ENCODE results near the gene MAST1. TPM values are rescaled to one million over a fixed set of nuclear protein-coding genes. Genes with fewer than 3 reads are reported as not detected.

Gene MAST1
- total RNA-seq, 2 experiments from 2014 or later, result 0.22 to 0.60 TPM

- Mint-ChIP-seq H3K36me3 (ENCODE audit: low read depth) (peaks cover 7% of the 10 kb centered on the region), H3K27me3 (peaks cover 7% of the 10 kb centered on the region), H3K4me1 (ENCODE audit: low read depth) (peaks cover 15% of the 10 kb centered on the region), H3K9me3 (peaks cover 3% of the 10 kb centered on the region), H3K27ac (no peak overlapping the region), H3K4me3 (peak overlapping the region; percentile 77)
- H3K36me3 ChIP-seq (ENCODE audit: insufficient read depth, low read length), result no peaks in the 10 kb centered on the region
- intact Hi-C loops (cut with DNase I, micrococcal nuclease), result no loop called here
- no peak for TF ChIP-seq CTCF (IDR thresholded peaks at IDR 0.05)
- DNase-seq (peak; percentile 33 to 83 (median 56)), ATAC-seq (ENCODE audit: poor library complexity) (peak; percentile 79)
- no peaks in the 10 kb centered on the region for H3K27me3 ChIP-seq (ENCODE audit: control insufficient read depth in 1 of 2, insufficient read depth in 2 of 2, low read length in 2 of 2)
- ChIA-PET CTCF (no interaction called here), POLR2A (interaction anchor here (1.4 kb wide), 1 partner anchor 23 kb away, joined by 5 read pairs; the partner anchor contains the start of gene GCDH)
- H3K4me3 ChIP-seq (ENCODE audit: low read length), result peak overlapping the region; percentile 51
- no peak overlapping the region for H3K27ac ChIP-seq (ENCODE audit: low read depth in 1 of 2, low read length in 2 of 2)
- H3K9me3 ChIP-seq (ENCODE audit: control insufficient read depth in 1 of 2, insufficient read depth in 1 of 2, low read length in 2 of 2), result no peaks in the 10 kb centered on the region
- H3K4me1 ChIP-seq (ENCODE audit: insufficient read depth, low read length), result peaks cover 11% of the 10 kb centered on the region
Observed at GRCh38 chr19:12867120-12868099, 29.1 kb downstream of the MAST1 start.

GRCh38 chr19:12868540-12869112 is 30.3 kb downstream of the MAST1 start:
- Mint-ChIP-seq H3K27me3 (peaks cover 7% of the 10 kb centered on the region), H3K36me3 (ENCODE audit: low read depth) (peaks cover 16% of the 10 kb centered on the region), H3K4me1 (ENCODE audit: low read depth) (peaks cover 15% of the 10 kb centered on the region), H3K27ac (no peak overlapping the region), H3K4me3 (peak overlapping the region; percentile 31), H3K9me3 (peaks cover 5% of the 10 kb centered on the region)
- no peak for ATAC-seq (ENCODE audit: poor library complexity)
- no peak for DNase-seq
- Histone ChIP-seq H3K27ac (ENCODE audit: low read depth in 1 of 2, low read length in 2 of 2) (no peak overlapping the region), H3K27me3 (ENCODE audit: control insufficient read depth in 1 of 2, insufficient read depth in 2 of 2, low read length in 2 of 2) (no peaks in the 10 kb centered on the region), H3K4me1 (ENCODE audit: insufficient read depth, low read length) (peaks cover 11% of the 10 kb centered on the region), H3K4me3 (ENCODE audit: low read length) (no peak overlapping the region), H3K36me3 (ENCODE audit: insufficient read depth, low read length) (no peaks in the 10 kb centered on the region), H3K9me3 (ENCODE audit: control insufficient read depth in 1 of 2, insufficient read depth in 1 of 2, low read length in 2 of 2) (peaks cover 0 to 7% of the 10 kb centered on the region in 2 experiments)
- ChIA-PET CTCF (no interaction called here), POLR2A (no interaction called here)
- TF ChIP-seq CTCF (IDR thresholded peaks at IDR 0.05), result no peak
- intact Hi-C loops (cut with DNase I, micrococcal nuclease), result no loop called here

- Histone ChIP-seq H3K4me3 (ENCODE audit: low read length) (no peak overlapping the region), H3K36me3 (ENCODE audit: insufficient read depth, low read length) (peaks cover 16% of the 10 kb centered on the region), H3K27me3 (ENCODE audit: control insufficient read depth in 1 of 2, insufficient read depth in 2 of 2, low read length in 2 of 2) (no peaks in the 10 kb centered on the region), H3K4me1 (ENCODE audit: insufficient read depth, low read length) (peaks cover 11% of the 10 kb centered on the region), H3K27ac (ENCODE audit: low read depth in 1 of 2, low read length in 2 of 2) (no peak overlapping the region), H3K9me3 (ENCODE audit: control insufficient read depth in 1 of 2, insufficient read depth in 1 of 2, low read length in 2 of 2) (peaks cover 0 to 19% of the 10 kb centered on the region in 2 experiments)
- DNase-seq (no peak), ATAC-seq (ENCODE audit: poor library complexity) (no peak)
- Mint-ChIP-seq H3K27me3 (no peaks in the 10 kb centered on the region), H3K4me1 (ENCODE audit: low read depth) (peaks cover 13% of the 10 kb centered on the region), H3K9me3 (peaks cover 5% of the 10 kb centered on the region), H3K4me3 (no peak overlapping the region), H3K27ac (no peak overlapping the region), H3K36me3 (ENCODE audit: low read depth) (peaks cover 33% of the 10 kb centered on the region)
- intact Hi-C loops (cut with DNase I, micrococcal nuclease), result no loop called here
- POLR2A ChIA-PET, result interaction anchor here (0.5 to 0.9 kb wide), 2 partner anchors 10 to 113 kb away, joined by 3 to 4 read pairs; partner anchors contain the start of gene DNASE2
- TF ChIP-seq CTCF (IDR thresholded peaks at IDR 0.05), result no peak
- CTCF ChIA-PET, result interaction anchor here (0.7 to 1.0 kb wide), 2 partner anchors 13 to 93 kb away, joined by 4 to 5 read pairs; no protein-coding TSS in a partner anchor
Observed at GRCh38 chr19:12871681-12872080, 33.4 kb downstream of the MAST1 start.
